Gastroesophageal sphincter (tissue), 4 donors: ENCODE measurements around the gene KCNJ11. TPM values are rescaled to one million over a fixed set of nuclear protein-coding genes. Genes with fewer than 3 reads are reported as not detected.
A peak's percentile ranks its signal among the peaks of the same experiment; 100 is the strongest.

Source experiments
- ATAC-seq: fragments of 150-250 bp; one replicate; pipeline ENCODE4 v1.9.1; 2016; ENCODE audit warnings: mild to moderate bottlenecking, moderate library complexity
- H3K27ac ChIP-seq, 4 donors: fragments of 200-600 bp; sonication (generic) in 3 of 4; 1 replicate in 3 of 4; 2 replicates in 1 of 4; pipeline ENCODE4 v1.5.1; 2016 to 2019
- H3K27me3 ChIP-seq: fragments of 200-600 bp; sonication (generic); one replicate; pipeline ENCODE4 v1.5.1; 2019
- H3K36me3 ChIP-seq, 2 donors: fragments of 200-600 bp; sonication (generic); one replicate each; pipeline ENCODE4 v1.5.1; 2019; ENCODE audit warnings: control low read depth in 1 of 2
- H3K4me1 ChIP-seq, 3 donors: fragments of 200-600 bp; sonication (generic); 1 replicate in 2 of 3; 2 replicates in 1 of 3; pipeline ENCODE4 v1.5.1; 2016 to 2019; ENCODE audit warnings: control low read depth in 2 of 3
- H3K4me3 ChIP-seq, 2 donors: fragments of 200-600 bp; sonication (generic); one replicate each; pipeline ENCODE4 v1.5.1; 2019; ENCODE audit warnings: mild to moderate bottlenecking in 1 of 2, moderate library complexity in 1 of 2
- H3K9me3 ChIP-seq, 3 donors: fragments of 200-600 bp; sonication (generic); one replicate each; pipeline ENCODE4 v1.5.1; 2017 to 2019; ENCODE audit warnings: control low read depth in 2 of 3
- CTCF ChIP-seq, 4 experiments: fragments of 200-600 bp in 2 of 4; fragments of 450-650 bp in 2 of 4; sonication (generic) in 1 of 4; IDR thresholded peaks; one replicate each; pipeline ENCODE4 v1.5.1; 2017 to 2019; ENCODE audit warnings: antibody characterized with exemption in 4 of 4, mild to moderate bottlenecking in 2 of 4, moderate library complexity in 2 of 4
- EP300 ChIP-seq: sonication (generic); formaldehyde crosslinking; IDR thresholded peaks from one replicate; pipeline ENCODE4 v1.6.1; 2017; ENCODE audit warnings: antibody characterized with exemption, mild to moderate bottlenecking
- POLR2A ChIP-seq, 2 donors: fragments of 450-650 bp; IDR thresholded peaks; one replicate each; pipeline ENCODE4 v1.6.1; 2017; ENCODE audit warnings: antibody characterized with exemption in 2 of 2, mild to moderate bottlenecking in 2 of 2, moderate library complexity in 1 of 2
- POLR2AphosphoS5 ChIP-seq: sonication (generic); formaldehyde crosslinking; IDR thresholded peaks from one replicate; pipeline ENCODE4 v1.6.1; 2017; ENCODE audit warnings: antibody characterized with exemption
- WGBS, 2 donors: methylation state at CpG; one replicate each; pipeline ENCODE4 v1.1.5; 2018; ENCODE audit warnings: low coverage in 1 of 2; 5-methylcytosine and 5-hydroxymethylcytosine counted together
- total RNA-seq, 4 donors: library from RNA; depleted of rRNA; stranded (reverse); fragments of >200 nt; gene quantifications; one replicate each; pipeline ENCODE4 v1.1.0, GENCODE V29; 2016

Gene KCNJ11
- total RNA-seq, 4 donors from 2014 or later, result 0.67 to 4.0 (median 2.8) TPM

GRCh38 chr11:17391493-17392355, 3.3 kb upstream of the KCNJ11 start:
- peaks cover 0 to 20% (median 6%) of the 10 kb centered on the region in 3 donors for H3K4me1 ChIP-seq
- no peaks in the 10 kb centered on the region for H3K27me3 ChIP-seq
- no peak for TF ChIP-seq POLR2A (IDR thresholded peaks at IDR 0.05)
- no peak for TF ChIP-seq CTCF (IDR thresholded peaks at IDR 0.05)
- TF ChIP-seq EP300, result no peak
- TF ChIP-seq POLR2AphosphoS5, result no peak
- ATAC-seq, result no peak
- 86 to 100% methylated on average over 1 to 2 of the region's 3 CpGs for WGBS, 2 donors
- no peaks in the 10 kb centered on the region for H3K9me3 ChIP-seq
- no peak overlapping the region for H3K27ac ChIP-seq
- no peak overlapping the region for H3K4me3 ChIP-seq
- no peaks in the 10 kb centered on the region for H3K36me3 ChIP-seq

- H3K27me3 ChIP-seq, result no peaks in the 10 kb centered on the region
- no peaks in the 10 kb centered on the region for H3K9me3 ChIP-seq
- TF ChIP-seq EP300, result no peak
- no peak for TF ChIP-seq POLR2AphosphoS5
- no peak for TF ChIP-seq POLR2A (IDR thresholded peaks at IDR 0.05)
- no peak for TF ChIP-seq CTCF (IDR thresholded peaks at IDR 0.05)
- no peak for ATAC-seq
- H3K27ac ChIP-seq, result no peak overlapping the region
- H3K4me3 ChIP-seq, result no peak overlapping the region
- WGBS, 2 donors, result 14 to 57% methylated on average over 2 to 5 of the region's 10 CpGs
- H3K36me3 ChIP-seq, result no peaks in the 10 kb centered on the region
- H3K4me1 ChIP-seq, result peaks cover 0 to 35% (median 10%) of the 10 kb centered on the region in 3 donors
These were observed 1.6 kb upstream of the KCNJ11 start for GRCh38 chr11:17389957-17390649.

GRCh38 chr11:17389211-17389956, 925 bp upstream of the KCNJ11 start:
- peak overlapping the region; percentile 50 to 62 for H3K4me3 ChIP-seq
- ATAC-seq, result peak; percentile 78
- H3K9me3 ChIP-seq, result no peaks in the 10 kb centered on the region
- TF ChIP-seq POLR2AphosphoS5 (no peak), CTCF (IDR thresholded peaks at IDR 0.05) (peak in 3 of 4 experiments; percentile 53 to 90 (median 57))
- H3K27ac ChIP-seq, result peak overlapping the region in 3 of 4 donors; percentile 59 to 72 (median 63)
- H3K27me3 ChIP-seq, result no peaks in the 10 kb centered on the region
- 18 to 25% methylated on average over 3 to 5 of the region's 55 CpGs for WGBS, 2 donors
- H3K36me3 ChIP-seq, result no peaks in the 10 kb centered on the region
- peaks cover 0 to 35% (median 10%) of the 10 kb centered on the region in 3 donors for H3K4me1 ChIP-seq

- H3K4me1 ChIP-seq, result peaks cover 0 to 42% (median 10%) of the 10 kb centered on the region in 3 donors
- no peaks in the 10 kb centered on the region for H3K27me3 ChIP-seq
- WGBS, 2 donors, result 91 to 100% methylated on average over 1 to 17 of the region's 20 CpGs
- H3K36me3 ChIP-seq, result no peaks in the 10 kb centered on the region
- H3K27ac ChIP-seq, result no peak overlapping the region
- no peak for ATAC-seq
- no peak for TF ChIP-seq CTCF (IDR thresholded peaks at IDR 0.05)
- no peak for TF ChIP-seq POLR2A (IDR thresholded peaks at IDR 0.05)
- TF ChIP-seq POLR2AphosphoS5, result no peak
- no peak for TF ChIP-seq EP300
- no peaks in the 10 kb centered on the region for H3K9me3 ChIP-seq
- H3K4me3 ChIP-seq, result no peak overlapping the region
These were observed 648 bp downstream of the KCNJ11 start for GRCh38 chr11:17387811-17388210.
